ENCODE results near the gene MFSD12.

MFSD12 gene

DNA sequence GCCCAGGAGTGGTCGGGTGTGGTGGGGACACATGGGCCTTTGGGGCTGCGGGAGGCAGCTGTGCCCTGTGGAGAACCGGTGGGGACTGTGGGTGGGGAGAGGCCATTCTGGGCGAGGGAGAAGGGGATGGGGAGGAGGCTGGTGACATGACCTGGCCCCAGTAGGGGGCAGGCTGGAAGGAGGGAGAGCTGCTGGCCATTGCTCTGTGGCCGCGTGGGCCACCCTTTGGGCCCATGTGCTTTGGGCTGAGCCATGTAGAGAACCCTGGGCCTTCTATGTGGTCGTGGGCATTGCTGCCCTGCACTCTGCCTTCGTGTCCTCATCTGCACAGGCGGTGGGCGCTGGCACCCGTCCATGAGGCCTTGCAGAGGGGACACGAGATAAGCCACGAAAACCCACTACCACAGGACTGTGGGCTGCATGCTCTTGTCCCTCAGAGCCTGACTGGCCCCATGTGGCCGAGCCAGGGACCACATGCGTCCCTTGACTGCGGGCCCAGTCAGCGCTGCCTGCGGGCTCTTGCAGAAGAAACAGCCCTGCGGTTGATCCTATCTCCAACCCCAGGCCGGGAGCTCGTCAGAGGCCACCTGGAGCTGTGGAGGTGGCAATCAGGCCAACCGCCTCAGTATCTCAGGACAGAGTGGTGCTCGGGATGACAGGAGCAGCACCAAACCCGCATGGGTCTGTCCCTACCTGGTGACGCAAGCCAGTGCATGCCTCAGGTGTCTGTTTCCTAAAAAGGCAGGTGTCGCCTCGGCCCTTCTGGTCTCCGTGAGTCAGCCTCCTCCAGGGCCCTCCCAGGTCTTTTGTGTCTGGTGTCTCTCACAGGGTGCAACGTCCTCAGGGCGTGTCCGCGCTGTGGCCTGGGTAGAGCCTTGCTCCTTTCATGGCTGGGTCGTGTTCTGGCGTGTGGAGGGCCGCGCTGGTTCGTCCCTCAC is 37.0 kb downstream of the MFSD12 start:
- H3K4me3 ChIP-seq (ENCODE audit: low read length), result no peak overlapping the region
- no peak for DNase-seq (ENCODE audit: low read depth)
- TF ChIP-seq, protein P1, sequence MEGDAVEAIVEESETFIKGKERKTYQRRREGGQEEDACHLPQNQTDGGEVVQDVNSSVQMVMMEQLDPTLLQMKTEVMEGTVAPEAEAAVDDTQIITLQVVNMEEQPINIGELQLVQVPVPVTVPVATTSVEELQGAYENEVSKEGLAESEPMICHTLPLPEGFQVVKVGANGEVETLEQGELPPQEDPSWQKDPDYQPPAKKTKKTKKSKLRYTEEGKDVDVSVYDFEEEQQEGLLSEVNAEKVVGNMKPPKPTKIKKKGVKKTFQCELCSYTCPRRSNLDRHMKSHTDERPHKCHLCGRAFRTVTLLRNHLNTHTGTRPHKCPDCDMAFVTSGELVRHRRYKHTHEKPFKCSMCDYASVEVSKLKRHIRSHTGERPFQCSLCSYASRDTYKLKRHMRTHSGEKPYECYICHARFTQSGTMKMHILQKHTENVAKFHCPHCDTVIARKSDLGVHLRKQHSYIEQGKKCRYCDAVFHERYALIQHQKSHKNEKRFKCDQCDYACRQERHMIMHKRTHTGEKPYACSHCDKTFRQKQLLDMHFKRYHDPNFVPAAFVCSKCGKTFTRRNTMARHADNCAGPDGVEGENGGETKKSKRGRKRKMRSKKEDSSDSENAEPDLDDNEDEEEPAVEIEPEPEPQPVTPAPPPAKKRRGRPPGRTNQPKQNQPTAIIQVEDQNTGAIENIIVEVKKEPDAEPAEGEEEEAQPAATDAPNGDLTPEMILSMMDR (conservative IDR thresholded peaks at IDR 0.05; ENCODE audit: low read depth, low read length), result no peak

DNA sequence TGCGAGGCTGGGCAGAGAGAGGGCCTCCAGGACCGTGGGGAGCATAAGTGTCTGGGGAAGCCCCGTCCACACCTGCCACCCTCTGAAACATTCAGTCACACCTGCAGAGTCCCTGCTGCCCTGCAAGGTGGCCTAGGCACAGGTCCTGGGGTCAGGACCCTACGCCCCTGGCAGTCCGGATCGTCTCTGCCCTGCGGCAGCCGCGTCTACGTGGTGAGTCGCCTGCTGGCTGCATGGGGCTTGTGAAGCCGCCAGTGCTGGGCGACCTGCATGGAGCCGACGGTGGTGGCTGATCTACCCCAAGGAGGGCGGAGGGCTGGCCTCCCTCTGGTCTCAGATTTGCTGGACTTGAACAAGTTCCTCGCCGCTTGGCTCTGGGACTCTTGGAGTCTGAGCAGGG is 38.3 kb downstream of the MFSD12 start:
- TF ChIP-seq, protein P1 (conservative IDR thresholded peaks at IDR 0.05; ENCODE audit: low read depth, low read length), result no peak
- H3K4me3 ChIP-seq (ENCODE audit: low read length), result no peak overlapping the region
- no peak for DNase-seq (ENCODE audit: low read depth)

DNA sequence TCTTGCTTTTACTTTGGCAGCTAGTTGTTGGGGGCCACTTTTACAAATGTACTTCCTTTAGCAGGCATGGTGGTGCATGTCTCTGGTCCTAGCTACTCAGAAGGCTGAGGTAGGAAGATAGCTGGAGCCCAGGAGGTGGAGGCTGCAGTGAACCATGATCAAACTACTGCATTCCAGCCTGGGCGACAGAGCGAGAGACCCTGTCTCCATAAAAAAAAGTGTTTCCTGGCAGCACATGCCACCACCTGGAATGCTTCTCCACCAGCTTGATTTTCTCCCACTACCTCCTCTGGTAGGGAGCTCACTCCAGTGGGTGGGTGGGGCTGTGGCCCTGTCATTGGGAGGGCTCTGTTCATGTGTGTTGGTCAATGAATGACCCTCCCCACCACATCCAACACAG is 38.7 kb downstream of the MFSD12 start:
- TF ChIP-seq, protein P1 (conservative IDR thresholded peaks at IDR 0.05; ENCODE audit: low read depth, low read length), result no peak
- no peak for DNase-seq (ENCODE audit: low read depth)
- no peak overlapping the region for H3K4me3 ChIP-seq (ENCODE audit: low read length)

DNA sequence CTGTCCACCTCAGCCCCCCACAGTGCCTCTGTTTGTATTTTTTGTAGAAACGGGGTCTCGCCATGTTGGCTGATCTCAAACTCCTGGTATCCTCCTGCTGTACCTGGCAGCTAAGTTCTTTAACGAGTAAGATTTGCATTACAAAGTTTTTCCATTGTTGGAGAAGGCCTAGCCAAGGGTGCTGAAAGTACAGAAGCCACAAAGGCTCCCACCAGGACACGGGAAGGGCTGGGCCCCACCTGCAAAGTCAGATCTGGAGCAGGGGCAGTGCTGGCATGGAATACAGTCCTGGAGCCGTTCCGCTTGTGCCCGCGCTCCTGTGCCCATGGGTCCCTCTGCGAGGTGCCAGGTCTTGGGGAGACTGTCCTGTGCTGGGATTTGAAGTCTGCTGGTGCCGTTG is 39.1 kb downstream of the MFSD12 start:
- TF ChIP-seq, protein P1 (conservative IDR thresholded peaks at IDR 0.05; ENCODE audit: low read depth, low read length), result no peak
- DNase-seq (ENCODE audit: low read depth), result no peak
- H3K4me3 ChIP-seq (ENCODE audit: low read length), result no peak overlapping the region

DNA sequence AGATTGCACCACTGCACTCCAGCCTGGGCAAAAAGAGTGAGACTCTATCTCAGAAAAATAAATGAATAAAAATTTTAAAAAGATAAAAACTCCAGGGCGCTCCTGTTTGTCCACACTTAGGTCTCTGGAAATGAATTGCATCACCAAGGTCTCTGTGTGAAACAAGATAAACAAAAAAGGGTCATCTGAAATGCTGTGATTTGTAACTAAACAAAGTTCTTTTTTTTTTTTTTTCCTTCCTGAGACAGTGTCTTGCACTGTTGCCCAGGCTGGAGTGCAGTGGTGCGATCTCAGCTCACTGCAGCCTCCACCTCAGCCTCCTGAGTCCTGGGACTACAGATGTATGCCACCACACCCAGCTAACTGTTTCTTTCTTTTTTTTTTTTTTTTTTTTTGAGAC is 39.7 kb downstream of the MFSD12 start:
- TF ChIP-seq, protein P1 (conservative IDR thresholded peaks at IDR 0.05; ENCODE audit: low read depth, low read length), result no peak
- DNase-seq (ENCODE audit: low read depth), result no peak
- H3K4me3 ChIP-seq (ENCODE audit: low read length), result no peak overlapping the region

DNA sequence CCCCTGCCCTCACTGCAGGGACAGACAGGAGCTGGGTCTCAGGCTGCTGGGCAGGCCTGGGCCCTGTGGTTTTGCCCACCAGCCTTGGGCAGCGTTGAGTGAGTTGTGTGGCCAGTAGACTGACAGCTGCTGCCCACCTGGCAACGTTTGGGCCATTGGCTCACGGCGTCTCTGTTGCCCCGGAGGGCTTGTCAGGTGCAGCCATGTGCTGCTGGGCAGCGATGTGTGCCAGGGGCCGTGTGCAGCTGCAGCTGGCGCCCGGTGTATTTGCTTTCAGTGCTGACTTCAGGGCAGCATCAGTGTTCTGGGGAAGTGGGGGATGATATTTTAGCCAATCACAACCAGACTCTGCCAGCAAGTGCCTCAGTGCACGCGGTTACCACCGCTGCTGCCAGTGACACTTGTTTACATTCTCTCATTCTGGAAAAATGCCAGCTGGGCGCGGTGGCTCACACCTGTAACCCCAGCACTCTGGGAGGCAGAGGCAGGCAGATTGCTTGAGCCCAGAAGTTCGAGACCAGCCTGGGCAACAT is 40.6 kb downstream of the MFSD12 start:
- TF ChIP-seq, protein P1 (conservative IDR thresholded peaks at IDR 0.05; ENCODE audit: low read depth, low read length), result no peak
- no peak overlapping the region for H3K4me3 ChIP-seq (ENCODE audit: low read length)
- DNase-seq (ENCODE audit: low read depth), result no peak

Data from retinal pigment epithelial cell (primary cell).